ENCODE measurements around the gene DENND4C.

The DENND4C gene

GRCh38 chr9:19270421-19270949 is 40.0 kb downstream of the DENND4C start:
- DNase-seq = no peak

- DNase-seq = no peak
Observed at GRCh38 chr9:19271081-19271480, 40.6 kb downstream of the DENND4C start.

GRCh38 chr9:19281801-19282200 is 51.3 kb downstream of the DENND4C start:
- no peak for DNase-seq

- no peak for DNase-seq
Observed at GRCh38 chr9:19283072-19283710, 52.7 kb downstream of the DENND4C start.

- DNase-seq = no peak
Observed at GRCh38 chr9:19284729-19285128, 54.2 kb downstream of the DENND4C start.

- peak; percentile 26 for DNase-seq
Observed at GRCh38 chr9:19286634-19287188, 56.2 kb downstream of the DENND4C start.

GRCh38 chr9:19288081-19288480 is 57.6 kb downstream of the DENND4C start:
- DNase-seq = no peak

- DNase-seq = no peak
Observed at GRCh38 chr9:19290103-19290502, 59.6 kb downstream of the DENND4C start.

- DNase-seq = no peak
Observed at GRCh38 chr9:19294219-19294618, 63.7 kb downstream of the DENND4C start.

GRCh38 chr9:19298436-19299000 is 68.0 kb downstream of the DENND4C start:
- no peak for DNase-seq

- no peak for DNase-seq
Observed at GRCh38 chr9:19303216-19303615, 72.7 kb downstream of the DENND4C start.

GRCh38 chr9:19306568-19306967 is 76.1 kb downstream of the DENND4C start:
- peak; percentile 10 for DNase-seq

- DNase-seq = no peak
Observed at GRCh38 chr9:19310246-19310645, 79.8 kb downstream of the DENND4C start.

- no peak for DNase-seq
Observed at GRCh38 chr9:19313573-19313972, 83.1 kb downstream of the DENND4C start.

- DNase-seq = no peak
Observed at GRCh38 chr9:19320495-19320894, 90.0 kb downstream of the DENND4C start.

- DNase-seq = no peak
Observed at GRCh38 chr9:19331877-19332276, 101.4 kb downstream of the DENND4C start.

GRCh38 chr9:19336166-19336565 is 105.7 kb downstream of the DENND4C start:
- DNase-seq = no peak

- DNase-seq = no peak
Observed at GRCh38 chr9:19342947-19343346, 112.5 kb downstream of the DENND4C start.

- no peak for DNase-seq
Observed at GRCh38 chr9:19358701-19359100, 128.2 kb downstream of the DENND4C start.

GRCh38 chr9:19369107-19369506 is 138.6 kb downstream of the DENND4C start:
- peak; percentile 30 for DNase-seq

- peak; percentile 46 for DNase-seq
Observed at GRCh38 chr9:19371942-19372341, 141.4 kb downstream of the DENND4C start.

- no peak for DNase-seq
Observed at GRCh38 chr9:19372567-19372966, 142.1 kb downstream of the DENND4C start.

GRCh38 chr9:19373527-19373926 is 143.0 kb downstream of the DENND4C start:
- peak; percentile 73 for DNase-seq

- no peak for DNase-seq
Observed at GRCh38 chr9:19375538-19375937, 145.0 kb downstream of the DENND4C start.
